HG02678 (cell line): ENCODE results near the gene PRR7.

Experiments used
- ATAC-seq: cut with Tn5 transposase; IDR thresholded peaks from one replicate; pipeline ENCODE4 v1.9.1; 2021; ENCODE audit warnings: mild to moderate bottlenecking, moderate library complexity; ENCODE audit not compliant: unreplicated experiment

The PRR7 gene

DNA sequence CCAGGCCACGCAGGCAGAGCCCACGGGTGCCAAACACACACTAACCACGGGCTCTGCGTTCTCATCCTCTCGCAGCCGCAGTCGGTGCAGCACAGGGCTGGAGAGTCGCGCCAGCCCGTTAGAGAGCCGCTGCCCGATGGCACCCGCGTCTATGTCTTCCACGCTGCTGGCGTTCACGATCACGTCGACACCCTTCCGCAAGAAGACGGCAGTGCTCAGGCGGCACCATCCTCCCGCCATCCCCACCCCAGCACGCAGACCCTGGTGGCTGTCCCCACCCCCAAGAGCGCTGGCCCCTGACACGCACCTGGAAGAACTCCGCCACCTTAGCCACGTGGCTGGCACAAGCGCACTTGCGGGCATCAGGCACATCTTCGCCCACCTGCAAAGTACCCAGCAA, 20.8 kb downstream of the PRR7 start:
- ATAC-seq = no peak

DNA sequence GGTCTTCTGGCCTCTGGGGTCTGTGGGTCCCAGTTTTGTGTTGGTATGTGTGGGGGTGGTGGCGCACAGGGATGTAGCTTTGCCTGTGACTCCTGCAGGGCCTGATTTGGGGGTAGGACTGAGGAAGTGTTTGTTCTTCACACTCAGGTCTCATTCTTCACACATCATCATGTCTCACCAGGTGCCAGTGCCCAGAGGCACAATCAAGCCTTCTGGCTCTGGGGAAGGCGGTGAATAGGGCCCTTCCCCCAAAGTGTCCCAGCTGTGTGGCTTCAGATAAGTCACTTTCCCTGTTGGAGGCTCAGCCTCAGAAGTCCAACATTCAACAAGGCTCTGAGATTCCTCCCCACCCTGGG, 21.7 kb downstream of the PRR7 start:
- no peak for ATAC-seq

GRCh38 chr5:177468685-177469628, 22.3 kb downstream of the PRR7 start:
- ATAC-seq = no peak

GRCh38 chr5:177469750-177470525, 23.3 kb downstream of the PRR7 start:
- no peak for ATAC-seq

DNA sequence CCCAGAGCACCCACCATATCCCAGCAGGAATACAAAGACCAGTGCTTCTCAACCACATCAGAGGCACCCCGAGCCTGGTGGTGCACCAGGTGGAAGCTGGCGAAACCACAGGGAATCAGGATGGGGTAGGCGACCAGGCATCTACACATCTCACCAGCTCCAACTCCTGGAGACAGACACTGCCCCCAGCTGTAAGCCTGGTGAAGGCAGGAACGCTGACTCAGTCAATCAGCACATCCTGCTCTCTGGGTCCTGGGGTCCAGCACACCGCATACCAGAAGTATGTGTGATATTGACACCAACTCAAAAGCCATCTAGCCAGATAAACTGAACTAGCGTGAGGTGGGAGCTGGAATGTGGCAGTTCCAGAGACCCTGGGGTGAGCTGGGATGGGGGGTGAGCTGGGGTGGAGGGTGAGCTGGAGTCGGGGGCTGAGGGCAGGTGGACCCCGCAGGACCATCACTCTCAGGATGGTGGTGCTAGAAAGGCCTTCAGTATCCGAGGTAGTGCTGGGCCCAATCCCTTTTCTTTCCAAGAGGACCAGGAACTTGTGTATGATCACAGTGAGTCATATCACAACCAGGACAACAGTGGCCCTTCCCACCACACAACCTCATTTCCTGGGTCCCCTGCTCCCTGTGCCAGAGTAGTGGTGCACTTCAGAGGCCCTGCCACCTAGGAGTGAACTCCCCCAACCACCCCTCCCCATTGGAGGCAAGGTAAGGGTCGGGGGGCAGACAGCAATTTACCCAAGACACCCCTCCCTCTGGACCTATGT, 24.3 kb downstream of the PRR7 start:
- no peak for ATAC-seq

- ATAC-seq = no peak
Observed at GRCh38 chr5:177471610-177472356, 25.2 kb downstream of the PRR7 start.

- peak; percentile 57 for ATAC-seq
Observed at GRCh38 chr5:177472460-177473442, 26.1 kb downstream of the PRR7 start.

DNA sequence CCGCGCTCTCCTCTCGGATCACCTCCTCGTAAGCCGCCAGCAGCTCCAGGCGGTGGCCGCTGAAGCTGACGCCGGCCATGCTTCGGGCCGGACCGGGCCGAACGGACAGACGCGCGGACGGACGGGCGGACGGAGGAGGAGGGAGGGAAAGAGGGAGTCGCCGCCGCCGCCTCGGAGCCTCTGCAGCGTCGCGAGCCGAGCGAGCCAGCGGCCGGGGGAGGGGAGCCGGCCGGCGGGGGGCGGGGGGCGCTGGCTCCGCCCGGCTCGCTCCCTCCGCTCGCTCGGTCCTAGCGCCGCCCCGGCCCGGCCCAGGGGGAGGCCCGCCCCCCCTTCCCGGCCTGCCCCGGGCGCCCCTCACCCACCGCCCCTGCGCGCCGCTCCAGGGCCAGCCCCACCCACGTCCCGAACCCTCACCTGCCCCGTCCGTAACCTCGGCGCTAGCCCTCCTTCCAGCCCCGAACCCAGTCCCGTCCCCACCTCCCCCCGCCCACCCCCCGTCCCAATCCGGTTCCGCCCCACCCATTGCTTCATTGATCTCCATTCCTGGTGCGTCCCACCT, 26.9 kb downstream of the PRR7 start, which contains the start of gene DBN1:
DBN1 (minus strand) TSS at position 192 of the 559 bp plus-strand sequence; CDS start at position 79, 113 bp downstream.
- ATAC-seq = peak; percentile 40

GRCh38 chr5:177474002-177474476, 27.4 kb downstream of the PRR7 start:
- ATAC-seq = no peak

DNA sequence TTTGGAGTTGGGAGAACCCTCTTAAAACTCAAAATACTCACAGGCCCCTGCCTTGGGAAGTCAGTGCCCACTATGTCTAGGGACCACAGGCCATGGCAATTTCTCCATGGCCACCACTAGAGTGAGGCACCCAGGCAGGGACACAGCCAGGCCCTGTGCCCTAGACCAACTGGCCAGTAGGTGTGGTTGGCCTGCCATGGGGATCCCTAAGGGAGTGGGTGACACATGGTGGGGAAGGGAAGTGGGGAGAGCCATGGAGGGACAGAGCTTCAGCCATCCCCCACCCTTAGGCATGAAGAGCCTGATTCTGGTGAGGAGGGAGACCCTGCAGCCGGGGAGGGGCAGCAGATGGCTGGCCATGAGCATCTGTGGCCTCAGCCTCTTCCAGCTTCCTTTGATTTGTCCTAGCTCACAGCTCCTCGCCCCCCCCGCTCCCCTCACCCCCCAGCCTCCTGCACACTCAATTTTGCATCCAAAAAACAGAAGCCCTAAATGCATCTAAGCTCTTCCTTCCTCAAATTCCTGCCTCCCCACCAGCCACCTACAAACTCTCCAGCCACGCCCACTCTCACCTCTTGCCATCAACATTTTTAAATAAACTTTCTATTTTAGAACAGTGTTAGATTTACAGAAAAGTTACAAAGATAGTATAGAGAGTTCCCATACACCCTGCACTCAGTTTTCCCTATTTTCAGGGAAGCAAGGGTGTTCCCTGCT, 28.4 kb downstream of the PRR7 start:
- ATAC-seq = no peak

DNA sequence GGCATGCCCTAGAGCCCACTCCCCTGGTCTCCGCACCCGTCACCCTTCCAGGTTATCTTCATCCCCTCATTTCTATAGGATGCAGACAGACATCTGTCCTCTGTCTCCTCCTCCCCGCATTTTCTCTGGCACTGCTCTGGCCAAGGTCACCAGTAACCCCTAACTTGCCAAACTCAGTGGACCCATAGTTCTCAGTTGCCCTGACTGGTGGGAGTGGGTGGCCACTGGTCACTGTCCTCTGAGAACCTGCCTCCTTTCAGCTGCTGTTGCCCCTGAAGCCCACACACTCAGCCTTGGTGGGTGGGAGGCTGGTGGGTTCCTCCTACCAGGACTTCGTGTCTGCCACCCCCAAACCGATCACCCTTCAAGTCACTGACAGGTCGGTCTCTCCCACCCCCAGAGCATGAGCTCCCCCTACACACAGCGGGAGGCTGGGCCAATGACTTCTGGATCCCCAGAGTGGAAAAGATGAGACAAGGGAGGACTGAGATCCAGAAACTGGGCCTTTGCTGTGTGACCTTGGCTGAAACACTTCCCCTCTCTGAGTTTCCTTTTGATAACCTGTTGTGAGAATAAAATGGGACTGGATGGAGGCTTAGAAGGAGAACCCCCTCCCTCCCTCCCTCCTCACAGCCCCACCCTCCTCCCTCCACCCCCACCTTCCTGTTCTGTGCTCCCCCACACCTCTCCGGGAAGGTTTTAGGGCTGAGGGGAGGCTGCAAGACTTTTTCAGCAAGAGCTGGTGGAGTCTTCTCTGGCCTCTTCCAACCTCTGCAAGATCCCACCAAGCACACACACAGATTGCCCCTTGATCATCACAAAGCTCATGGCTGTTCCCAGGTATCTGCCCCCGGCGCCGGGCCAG, 29.2 kb downstream of the PRR7 start:
- ATAC-seq = no peak

DNA sequence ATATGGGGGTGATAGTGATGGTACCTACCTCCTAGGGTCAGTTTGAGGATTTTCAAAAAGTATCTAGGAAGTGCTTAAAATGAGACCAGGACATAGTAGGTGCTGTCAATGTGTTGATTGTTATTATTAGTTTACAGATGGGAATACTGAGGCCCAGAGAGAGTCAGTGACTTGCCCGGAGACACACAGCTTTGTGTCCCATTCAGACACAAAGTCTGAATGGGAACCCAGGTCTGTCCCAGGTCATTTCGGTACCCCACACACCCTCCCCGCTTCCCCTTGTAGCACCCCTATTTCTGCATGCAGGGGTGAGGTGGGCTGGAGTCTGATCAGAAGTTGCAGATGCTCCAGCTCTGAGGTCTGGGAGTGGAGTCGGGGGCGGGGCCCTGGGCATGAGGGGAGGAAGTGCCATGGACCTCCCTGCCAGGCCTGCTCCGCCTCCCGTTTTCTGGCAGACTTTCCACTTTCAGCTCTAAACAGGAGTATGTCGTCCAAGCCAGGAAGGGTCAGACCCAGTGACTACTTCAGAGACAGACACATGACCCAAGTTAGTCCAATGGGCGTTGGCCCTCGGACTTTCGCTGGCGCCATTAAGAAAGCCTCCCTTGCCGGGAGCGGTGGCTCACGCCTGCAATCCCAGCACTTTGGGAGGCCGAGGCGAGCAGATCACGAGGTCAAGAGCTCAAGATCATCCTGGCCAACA, 30.1 kb downstream of the PRR7 start:
- ATAC-seq = no peak

GRCh38 chr5:177477701-177478477, 31.3 kb downstream of the PRR7 start:
- no peak for ATAC-seq

GRCh38 chr5:177478711-177479646, 32.4 kb downstream of the PRR7 start:
- no peak for ATAC-seq

- no peak for ATAC-seq
Observed at GRCh38 chr5:177479774-177480173, 33.2 kb downstream of the PRR7 start.
